HepG2 (cell line): Measurements from ENCODE around the gene TCF12. TPM values are rescaled to one million over a fixed set of nuclear protein-coding genes. Genes with fewer than 3 reads are reported as not detected.
A peak's percentile ranks its signal among the peaks of the same experiment; 100 is the strongest.

ENCODE experiments used
- ATAC-seq: fragments of 200-7000 bp; cut with Tn5 transposase; 3 replicates; pipeline ENCODE4 v1.9.1; 2020; ENCODE audit warnings: mild to moderate bottlenecking, moderate library complexity
- BruUV-seq: library from RNA; stranded (reverse); fragments of 400-500 nt; replicated peaks from 2 replicates; lab custom pipeline; 2021; lab: Mats Ljungman, UMichigan
- CTCF ChIA-PET: fragments of 300-600 bp; formaldehyde crosslinking; extraction: SDS; loops from one replicate; lab custom pipeline; 2021; ENCODE audit warnings: low total read pairs, inconsistent platforms, low intra/inter-chr PET ratio; lab: Yijun Ruan, JAX
- POLR2A ChIA-PET: fragments of 350-600 bp; sonication (Branson Sonifier 250); formaldehyde crosslinking; loops from one replicate; lab custom pipeline; 2020; ENCODE audit warnings: antibody characterized with exemption, inconsistent platforms; lab: Yijun Ruan, JAX
- DNase-seq: peaks from one replicate; pipeline ENCODE4 v3.0.0-alpha.2; 2015; ENCODE audit warnings: low spot score
- FAIRE-seq: peaks from 3 replicates; lab custom pipeline; 2011; peaks lifted over from hg19 to GRCh38; lab: Jason Lieb, UNC
- H2AFZ ChIP-seq: one replicate; pipeline ENCODE4 v1.6.1; 2011; ENCODE audit warnings: low read length, inconsistent platforms
- H3K27ac ChIP-seq: fragments of 300-600 bp; 3 replicates; pipeline ENCODE4 v1.8.0; 2011; ENCODE audit warnings: mixed run types, mild to moderate bottlenecking, mixed read lengths, low read length, inconsistent platforms; ENCODE audit not compliant: insufficient read depth; ENCODE audit errors: extremely low read length
- H3K27me3 ChIP-seq, 2 experiments: fragments of 200-600 bp in 1 of 2; 2 replicates in 1 of 2; 3 replicates in 1 of 2; pipeline versions ENCODE4 v1.6.0 to v1.8.0; 2011; ENCODE audit warnings: low read length in 2 of 2, mild to moderate bottlenecking in 2 of 2, moderate library complexity in 2 of 2, inconsistent platforms in 1 of 2; ENCODE audit not compliant: insufficient read depth in 2 of 2, control insufficient read depth in 1 of 2
- H3K36me3 ChIP-seq, 2 experiments: fragments of 200-600 bp in 1 of 2; replicated peaks in 1 of 2; 2 replicates in 1 of 2; 3 replicates in 1 of 2; pipeline versions ENCODE4 v1.5.1 to v1.8.0; 2011; ENCODE audit warnings: low read length in 2 of 2, inconsistent platforms in 1 of 2; ENCODE audit not compliant: insufficient read depth in 2 of 2, control insufficient read depth in 1 of 2
- H3K4me1 ChIP-seq: 2 replicates; pipeline ENCODE4 v1.5.1; 2012; ENCODE audit warnings: low read length, inconsistent platforms; ENCODE audit not compliant: insufficient read depth
- H3K4me2 ChIP-seq: 2 replicates; pipeline ENCODE4 v1.6.0; 2011; ENCODE audit warnings: low read depth, low read length, inconsistent platforms
- H3K4me3 ChIP-seq, 3 experiments: fragments of 200-600 bp in 1 of 3; sonication (generic), shearing (Covaris generic) in 1 of 3; replicated peaks in 1 of 3; 2 replicates each; pipeline ENCODE4 v1.5.1; 2011 to 2016; ENCODE audit warnings: low read length in 3 of 3, inconsistent platforms in 2 of 3, low read depth in 2 of 3, mild to moderate bottlenecking in 2 of 3, control low read depth in 1 of 3, mixed read lengths in 1 of 3; ENCODE audit not compliant: insufficient read depth in 1 of 3
- H3K79me2 ChIP-seq: one replicate; pipeline ENCODE4 v1.6.1; 2011; ENCODE audit warnings: low read length, inconsistent platforms; ENCODE audit not compliant: insufficient read depth
- H3K9ac ChIP-seq: 2 replicates; pipeline ENCODE4 v1.6.0; 2011; ENCODE audit warnings: mild to moderate bottlenecking, low read depth, low read length, inconsistent platforms; ENCODE audit not compliant: insufficient read depth
- H3K9me3 ChIP-seq: 2 replicates; pipeline ENCODE4 v1.5.1; 2012; ENCODE audit warnings: mild to moderate bottlenecking, low read length
- H4K20me1 ChIP-seq: 2 replicates; pipeline ENCODE4 v1.6.0; 2011; ENCODE audit warnings: inconsistent platforms, mild to moderate bottlenecking, low read length, moderate library complexity; ENCODE audit not compliant: insufficient read depth
- DPF2 ChIP-seq: sonication (generic); formaldehyde crosslinking; IDR thresholded peaks from 2 replicates; pipeline ENCODE4 v1.4.0; 2020; ENCODE audit warnings: mild to moderate bottlenecking, low read depth, missing genetic modification reagents, borderline replicate concordance
- ESRRA ChIP-seq: sonication (generic); formaldehyde crosslinking; IDR thresholded peaks from 2 replicates; pipeline ENCODE4 v1.5.1; 2020; ENCODE audit warnings: mild to moderate bottlenecking, low read depth, missing genetic modification reagents
- HDAC2 ChIP-seq: sonication (generic); formaldehyde crosslinking; IDR thresholded peaks from 2 replicates; pipeline ENCODE4 v1.4.0; 2020; ENCODE audit warnings: missing genetic modification reagents
- KLF15 ChIP-seq: sonication (generic); formaldehyde crosslinking; IDR thresholded peaks from 2 replicates; pipeline ENCODE4 v1.8.1; 2023; ENCODE audit warnings: borderline replicate concordance, mild to moderate bottlenecking, inconsistent platforms, missing genetic modification reagents, mixed read lengths
- MAFF ChIP-seq: IDR thresholded peaks from 2 replicates; pipeline ENCODE4 v1.6.1; 2011; ENCODE audit warnings: low read depth, low read length, improper control_type of control experiment
- MAFK ChIP-seq, 2 experiments: IDR thresholded peaks in 1 of 2; conservative IDR thresholded peaks in 1 of 2; 2 replicates each; pipeline ENCODE4 v1.6.1; 2011; ENCODE audit warnings: improper control_type of control experiment in 2 of 2, low read length in 2 of 2
- MEF2D ChIP-seq: sonication (generic); formaldehyde crosslinking; IDR thresholded peaks from 2 replicates; pipeline ENCODE4 v1.5.1; 2020; ENCODE audit warnings: mild to moderate bottlenecking, missing genetic modification reagents
- RBM22 ChIP-seq: fragments of 200-400 bp; formaldehyde crosslinking; optimal IDR thresholded peaks from 2 replicates; pipeline ENCODE3; 2017; ENCODE audit warnings: mild to moderate bottlenecking, low read length, moderate library complexity
- ZEB1 ChIP-seq: IDR thresholded peaks from 2 replicates; pipeline ENCODE4 v1.6.1; 2012; ENCODE audit warnings: mild to moderate bottlenecking, low read depth, inconsistent platforms; ENCODE audit not compliant: insufficient replicate concordance
- ZNF12 ChIP-seq: sonication (generic); formaldehyde crosslinking; IDR thresholded peaks from 2 replicates; pipeline ENCODE4 v1.5.0; 2020; ENCODE audit warnings: missing genetic modification reagents
- WGBS: methylation state at CpG from one replicate; pipeline ENCODE4 v1.1.6; 2017; ENCODE audit warnings: low lambda C conversion rate; 5-methylcytosine and 5-hydroxymethylcytosine counted together
- in situ Hi-C: cut with HindIII; loops from 2 replicates; pipeline ENCODE4 v1.10.0; 2017; ENCODE audit warnings: low pct_unique_long_range_greater_than_20kb; ENCODE audit not compliant: extremely low pct_ligation_motif_present
- intact Hi-C: fragments of 100-400 bp; cut with micrococcal nuclease; formaldehyde crosslinking; loops from one replicate; pipeline ENCODE4 v1.10.0; 2022; ENCODE audit not compliant: unreplicated experiment
- polyA plus RNA-seq, 8 experiments: library from polyadenylated mRNA; depleted of rRNA in 3 of 8; stranded (reverse) in 7 of 8; unstranded in 1 of 8; fragments of >200 nt; fragmentation: Illumina TruSeq in 4 of 8; extraction: Trizol in 4 of 8; gene quantifications; 2 replicates each; pipeline versions ENCODE4 v1.2.1 to v1.2.3, GENCODE V29; 2011 to 2016; ENCODE audit warnings: low read depth in 4 of 8, missing spikeins in 1 of 8, mixed read lengths in 1 of 8; ENCODE audit not compliant: insufficient read depth in 1 of 8
- total RNA-seq, 5 experiments: library from RNA; depleted of rRNA; stranded (reverse); fragments of >200 nt; fragmentation: Illumina TruSeq; extraction: Trizol; gene quantifications; 2 replicates each; pipeline ENCODE4 v1.2.3, GENCODE V29; 2016; ENCODE audit warnings: low read depth in 1 of 5
- TF ChIP-seq, protein P1 (sequence below): sonication (generic); formaldehyde crosslinking; IDR thresholded peaks from 2 replicates; pipeline ENCODE4 v1.5.0; 2020; ENCODE audit warnings: mild to moderate bottlenecking, low read depth, missing genetic modification reagents, borderline replicate concordance
- TF ChIP-seq, protein P2 (sequence below): IDR thresholded peaks from 2 replicates; pipeline ENCODE4 v1.6.1; 2016

The TCF12 gene
- total and polyA plus RNA-seq, 2 of the 13 experiments (the other 11 are each of a cell fraction or from before 2014, with no cell fraction given) = 48.6 to 51.1 TPM

DNA sequence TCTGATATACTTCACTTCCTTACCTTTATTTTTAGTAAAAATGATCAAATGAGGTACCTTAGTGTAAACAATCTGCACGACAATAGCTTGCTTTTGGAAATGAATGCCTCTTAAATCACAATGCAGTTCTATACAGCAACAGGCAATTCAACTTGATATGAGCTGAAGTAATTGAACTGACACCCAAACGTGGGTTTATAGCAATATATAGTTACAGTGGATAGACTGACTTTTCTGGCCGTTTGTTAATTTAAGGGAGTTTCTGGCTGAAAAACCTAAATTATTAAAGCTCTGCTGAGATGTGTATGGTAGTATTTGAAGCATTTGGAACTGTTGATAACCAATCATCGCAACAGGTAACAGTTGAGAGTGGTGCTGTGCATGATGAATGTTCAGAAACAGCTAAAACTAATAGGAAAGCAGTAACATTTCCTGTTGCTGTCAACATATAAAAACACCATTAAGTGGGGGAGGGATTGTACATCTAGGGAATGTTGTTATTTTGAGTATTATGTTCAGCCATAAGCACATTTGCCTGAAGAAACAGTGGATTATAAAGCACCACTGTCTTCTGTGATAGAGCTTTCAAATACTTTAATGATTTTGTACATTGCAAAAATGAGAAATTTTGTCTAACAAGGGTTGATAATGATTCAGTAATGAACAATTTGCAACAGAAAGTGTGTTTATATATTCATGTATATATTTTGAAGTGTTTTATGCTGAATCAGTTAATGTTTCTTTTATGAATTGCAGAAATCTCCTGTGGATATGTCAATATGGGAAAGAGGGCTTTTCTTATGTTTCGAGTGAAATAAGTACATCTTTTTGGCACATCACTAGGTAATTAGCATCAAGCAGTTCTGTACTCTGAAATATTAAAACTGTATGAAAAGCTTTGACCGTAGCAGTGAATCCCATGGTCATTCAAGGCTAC is 176.1 kb downstream of the TCF12 start:
- no TSS peak for BruUV-seq
- H2AFZ ChIP-seq = no peak overlapping the region
- H3K27ac ChIP-seq = no peak overlapping the region
- peaks cover 3 to 24% of the 10 kb centered on the region in 2 experiments; a peak in 4 of 5 replicates for H3K36me3 ChIP-seq
- TF ChIP-seq HDAC2 (no peak), MAFF (peak; percentile 34; the same call in 1 of the 2 replicates), MAFK (conservative IDR thresholded peaks at IDR 0.05 in 1 of 2, IDR thresholded peaks at IDR 0.05 in 1 of 2; ENCODE audit: low read length in 2 of 2) (peak in 1 of 2 experiments; percentile 48; a peak in 2 of 4 replicates)
- H3K79me2 ChIP-seq = peaks cover 2% of the 10 kb centered on the region
- H3K4me2 ChIP-seq = no peak overlapping the region
- ChIA-PET CTCF (no interaction called here), POLR2A (no interaction called here)
- H3K27me3 ChIP-seq = no peaks in the 10 kb centered on the region
- ATAC-seq = no peak
- WGBS = 97% methylated on average over 6 of the region's 6 CpGs
- no peaks in the 10 kb centered on the region for H3K4me1 ChIP-seq
- in situ Hi-C loops (no loop called here), intact Hi-C loops (no loop called here)
- no peaks in the 10 kb centered on the region; the same call in 1 of the 2 replicates for H4K20me1 ChIP-seq
- no peak overlapping the region for H3K9ac ChIP-seq
- DNase-seq = no peak
- no peaks in the 10 kb centered on the region for H3K9me3 ChIP-seq
- no peak overlapping the region for H3K4me3 ChIP-seq
- no peak for FAIRE-seq

DNA sequence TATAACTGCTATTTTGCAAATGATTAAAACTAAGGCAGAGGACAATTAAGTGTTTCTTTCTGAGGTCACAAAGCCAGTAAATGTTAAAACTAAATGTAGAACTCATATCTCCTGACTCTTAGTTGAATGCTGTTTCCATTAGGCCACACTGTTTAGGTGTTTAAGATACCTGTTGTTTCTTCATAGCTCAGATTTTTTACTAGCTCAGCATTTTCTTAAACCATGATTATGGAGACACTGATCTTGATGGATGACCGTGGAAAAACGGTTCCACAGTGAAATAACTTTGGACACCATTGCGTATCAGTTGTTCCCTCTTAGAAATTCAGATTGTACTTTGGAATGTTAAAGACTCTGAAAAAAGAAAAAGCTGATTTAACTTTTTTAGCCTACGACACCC is 177.5 kb downstream of the TCF12 start:
- Histone ChIP-seq H3K4me2 (no peak overlapping the region), H3K79me2 (peaks cover 3% of the 10 kb centered on the region), H3K4me3 (no peak overlapping the region), H3K4me1 (no peaks in the 10 kb centered on the region), H3K9me3 (no peaks in the 10 kb centered on the region), H2AFZ (no peak overlapping the region), H3K27me3 (no peaks in the 10 kb centered on the region), H3K36me3 (peaks cover 3 to 24% of the 10 kb centered on the region in 2 experiments; a peak in 4 of 5 replicates), H3K27ac (no peak overlapping the region)
- in situ Hi-C loops = no loop called here
- FAIRE-seq = no peak
- intact Hi-C loops = no loop called here
- CTCF ChIA-PET = no interaction called here
- no peak for ATAC-seq
- BruUV-seq = no TSS peak
- TF ChIP-seq MAFK (conservative IDR thresholded peaks at IDR 0.05 in 1 of 2, IDR thresholded peaks at IDR 0.05 in 1 of 2; ENCODE audit: low read length in 2 of 2) (peak; percentile 92 to 96), RBM22 (no peak), ZEB1 (no peak), ZNF12 (no peak), MEF2D (CRISPR knock-in tag) (no peak), ESRRA (no peak), KLF15 (CRISPR knock-in tag) (no peak), DPF2 (CRISPR knock-in tag) (no peak), MAFF (peak; percentile 92)
- TF ChIP-seq, protein P1, sequence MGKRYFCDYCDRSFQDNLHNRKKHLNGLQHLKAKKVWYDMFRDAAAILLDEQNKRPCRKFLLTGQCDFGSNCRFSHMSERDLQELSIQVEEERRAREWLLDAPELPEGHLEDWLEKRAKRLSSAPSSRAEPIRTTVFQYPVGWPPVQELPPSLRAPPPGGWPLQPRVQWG (CRISPR knock-in tag) = no peak
- TF ChIP-seq, protein P2, sequence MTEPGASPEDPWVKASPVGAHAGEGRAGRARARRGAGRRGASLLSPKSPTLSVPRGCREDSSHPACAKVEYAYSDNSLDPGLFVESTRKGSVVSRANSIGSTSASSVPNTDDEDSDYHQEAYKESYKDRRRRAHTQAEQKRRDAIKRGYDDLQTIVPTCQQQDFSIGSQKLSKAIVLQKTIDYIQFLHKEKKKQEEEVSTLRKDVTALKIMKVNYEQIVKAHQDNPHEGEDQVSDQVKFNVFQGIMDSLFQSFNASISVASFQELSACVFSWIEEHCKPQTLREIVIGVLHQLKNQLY (CRISPR knock-in tag) = no peak
- TF ChIP-seq, all 625 proteins: peak for 2
- DNase-seq = no peak
- Histone ChIP-seq H4K20me1 (no peaks in the 10 kb centered on the region; the same call in 1 of the 2 replicates), H3K9ac (no peak overlapping the region)
- WGBS = 94% methylated on average over 4 of the region's 4 CpGs
- POLR2A ChIA-PET = no interaction called here
